ENCODE results near the gene AURKA. TPM values are rescaled to one million over a fixed set of nuclear protein-coding genes. Genes with fewer than 3 reads are reported as not detected.
"Not testable (repeated sequence)": the region's sequence is repeated elsewhere in the genome, so short reads cannot be mapped to it uniquely, and the experiment has no call there.

AURKA gene
- total RNA-seq, 1 donor from 2014 or later: 14.5 TPM

DNA sequence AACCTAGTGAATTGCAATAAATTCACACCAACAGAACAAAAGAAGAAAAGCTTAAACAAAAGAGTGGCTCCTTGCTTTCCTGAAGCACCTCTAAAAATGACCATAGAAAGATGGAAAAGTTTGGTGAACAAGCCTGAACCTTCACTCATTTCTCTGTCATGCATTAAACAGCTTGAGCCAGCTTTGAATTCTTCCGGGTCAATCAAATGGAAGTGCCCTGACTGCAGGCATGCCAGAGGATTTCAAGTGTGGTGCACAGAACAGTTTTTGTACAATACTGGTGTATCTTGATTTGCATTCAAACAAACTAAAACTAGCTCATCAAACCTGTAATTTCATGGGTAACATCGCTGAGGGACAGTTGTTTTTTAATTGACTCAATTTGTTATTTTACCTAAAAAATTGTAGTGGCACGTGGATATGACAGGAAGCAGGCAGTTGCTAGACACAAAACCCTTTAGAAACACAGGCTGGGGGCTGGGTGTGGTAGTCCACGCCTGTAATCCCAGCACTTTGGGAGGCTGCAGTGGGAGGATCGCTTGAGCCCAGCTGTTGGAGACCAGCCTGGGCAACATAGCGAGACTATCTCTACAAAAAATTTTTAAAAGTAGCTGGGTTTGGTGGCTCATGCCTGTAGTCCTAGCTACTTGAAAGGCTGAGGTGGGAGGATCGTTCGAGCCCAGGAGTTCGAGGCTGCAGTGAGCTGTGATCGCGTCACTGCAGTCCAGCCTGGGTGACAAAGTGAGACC is 29.1 kb upstream of the AURKA start:
- ATAC-seq: no peak

GRCh38 chr20:56420028-56420427 is 28.0 kb upstream of the AURKA start:
- ATAC-seq: no peak

- ATAC-seq: no peak
These were observed 26.4 kb upstream of the AURKA start for GRCh38 chr20:56418385-56418861.

DNA sequence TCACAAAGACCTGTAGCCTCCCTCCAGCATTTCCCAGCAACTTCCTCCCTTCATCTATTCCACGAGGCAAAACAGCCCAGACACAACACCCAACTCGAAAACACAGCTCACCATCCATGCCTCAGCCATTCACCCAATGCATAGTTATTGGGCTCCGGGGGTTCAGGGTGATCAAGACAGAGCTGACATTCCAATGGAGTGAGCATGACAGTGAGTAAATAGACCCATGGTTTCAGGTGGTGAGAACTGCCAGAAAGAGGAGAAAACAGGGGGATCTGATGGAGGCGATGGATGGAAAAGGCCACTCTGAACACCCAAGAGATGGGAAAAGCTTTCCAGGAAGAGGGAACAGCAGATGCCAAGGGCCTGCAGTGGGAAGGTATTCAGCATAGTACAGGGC is 25.9 kb upstream of the AURKA start:
- ATAC-seq: no peak

DNA sequence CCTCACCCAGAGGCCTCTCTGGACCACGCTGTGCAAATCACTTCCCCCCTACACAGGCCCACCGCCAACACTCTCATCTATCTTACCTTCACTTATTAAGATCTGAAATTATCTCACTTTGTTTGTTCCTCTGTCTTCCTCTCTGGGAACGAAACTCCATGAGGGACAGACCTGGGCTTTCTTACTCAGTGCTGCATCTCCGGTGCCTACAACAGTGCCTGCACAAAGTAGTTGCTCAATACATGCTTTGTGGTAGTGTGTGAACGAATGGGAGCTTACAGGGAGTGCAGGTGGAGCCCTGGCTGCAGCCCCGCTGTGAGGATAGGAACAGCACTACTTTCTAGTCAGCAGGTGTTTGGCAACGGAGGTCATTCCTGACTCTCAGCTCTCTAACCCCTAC is 25.4 kb upstream of the AURKA start:
- ATAC-seq: no peak

DNA sequence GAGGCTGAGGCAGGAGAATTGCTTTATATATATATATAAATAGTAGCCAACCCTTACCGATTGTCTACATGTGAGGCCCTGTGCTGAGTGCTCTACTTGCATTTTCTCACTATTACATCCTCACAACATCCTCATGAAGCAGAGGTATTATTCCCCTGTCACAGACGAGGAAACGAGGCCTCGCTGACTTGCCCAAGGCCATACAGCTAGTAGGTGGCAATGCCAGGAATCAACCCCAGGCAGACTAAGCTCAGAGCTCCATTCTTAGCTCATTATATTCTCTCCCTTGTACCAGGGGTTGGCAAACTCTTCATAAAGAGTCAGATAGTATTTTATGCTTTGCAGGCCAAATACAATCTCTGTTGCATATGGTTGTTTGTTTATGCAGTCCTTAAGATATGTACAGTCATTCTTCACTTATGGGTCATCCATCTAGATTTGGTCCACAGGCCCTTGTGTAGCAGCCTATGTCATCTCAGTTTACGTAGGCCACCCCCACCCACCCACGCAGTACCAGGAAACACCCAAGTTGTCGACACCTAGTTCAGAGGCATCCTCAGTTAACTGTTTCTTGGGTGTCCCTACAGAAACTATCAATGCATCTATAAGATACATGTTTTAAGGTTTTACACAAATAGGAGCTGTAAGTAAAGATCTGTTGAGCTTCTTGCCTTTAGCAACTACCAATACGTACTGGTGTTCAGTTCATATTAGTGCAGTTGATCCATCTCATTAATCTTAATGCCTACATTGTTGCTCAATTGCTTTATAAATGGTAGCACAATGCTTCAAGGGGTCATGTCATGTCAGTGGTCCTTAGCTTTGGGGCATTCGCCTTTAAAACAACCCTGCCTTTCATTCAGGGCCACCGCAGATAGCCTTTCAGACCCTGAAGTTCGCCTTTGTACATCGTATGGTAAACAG is 23.1 kb upstream of the AURKA start:
- ATAC-seq: no peak

DNA sequence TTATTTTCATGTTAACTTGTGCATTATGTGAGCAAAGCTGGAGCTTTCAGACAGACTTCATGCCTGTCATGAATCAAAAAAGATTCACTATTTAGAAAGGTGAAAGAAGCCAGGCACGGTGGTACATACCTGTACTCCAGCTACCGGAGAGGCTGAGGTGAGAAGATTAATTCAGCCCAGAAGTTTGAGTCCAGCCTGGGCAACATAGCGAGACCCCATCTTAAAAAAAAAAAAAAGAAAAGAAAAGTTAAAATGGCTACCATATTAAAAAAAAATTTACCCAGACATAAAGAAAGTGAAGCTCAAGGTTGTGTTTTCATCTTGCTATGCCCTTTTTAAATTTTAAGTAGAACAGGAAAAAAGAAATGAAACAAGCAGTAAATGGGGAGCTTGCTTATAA is 20.9 kb upstream of the AURKA start:
- ATAC-seq: no peak

DNA sequence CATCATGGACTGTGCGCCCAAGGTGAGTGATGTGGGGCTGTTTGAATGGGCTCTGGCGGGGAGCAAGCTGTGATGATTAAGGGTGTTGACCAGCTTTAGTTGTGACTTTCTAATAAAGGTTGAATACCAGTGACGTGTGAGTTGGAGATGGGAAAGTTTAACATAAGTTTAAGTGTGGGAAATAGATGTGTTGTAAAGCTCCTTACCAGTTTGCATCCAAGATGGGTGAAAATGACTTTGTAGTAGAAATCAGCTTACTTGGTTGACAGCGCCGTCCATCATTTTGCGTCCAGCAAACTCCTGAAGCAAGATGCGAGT is 20.4 kb upstream of the AURKA start:
- ATAC-seq: no peak

DNA sequence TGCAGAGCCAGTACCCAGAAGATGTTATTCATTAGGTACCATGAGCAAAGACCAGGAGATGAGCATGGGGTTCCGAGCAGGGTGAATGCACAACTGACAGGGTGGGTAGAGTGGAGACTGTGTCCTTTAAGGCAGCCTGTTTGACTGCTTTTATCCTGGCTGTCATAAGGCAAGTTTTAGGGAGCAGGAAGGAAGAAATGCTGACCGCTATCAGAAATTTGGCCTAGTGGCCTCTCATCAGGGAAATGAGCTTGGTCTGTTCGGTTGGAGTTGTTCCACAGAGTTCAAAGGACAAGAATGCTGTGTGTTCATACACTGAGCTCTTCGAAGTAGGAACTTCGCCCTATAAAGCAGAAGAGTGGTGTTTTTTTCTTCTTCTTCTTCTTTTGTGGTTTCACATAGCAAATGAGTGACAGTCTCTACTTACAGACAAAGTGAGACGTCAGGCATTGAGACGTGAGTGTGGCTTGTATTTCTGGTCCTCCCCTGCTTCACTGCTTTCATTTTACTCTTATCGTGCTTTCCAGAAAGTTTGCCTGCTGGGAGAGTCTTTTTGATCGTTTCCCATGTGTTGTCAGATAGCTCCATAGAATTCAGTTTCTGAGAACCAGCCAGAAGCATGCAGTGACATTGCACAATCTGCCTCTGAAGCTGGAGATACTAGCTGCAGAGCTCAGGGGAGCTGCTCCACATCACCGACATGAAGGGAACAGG is 19.9 kb upstream of the AURKA start, which contains the start of gene CASS4:
TSS of gene CASS4 (plus strand) at position 502 of the 714 bp plus-strand sequence. CDS start at position 701, 199 bp downstream.
- ATAC-seq: peak; percentile 28

DNA sequence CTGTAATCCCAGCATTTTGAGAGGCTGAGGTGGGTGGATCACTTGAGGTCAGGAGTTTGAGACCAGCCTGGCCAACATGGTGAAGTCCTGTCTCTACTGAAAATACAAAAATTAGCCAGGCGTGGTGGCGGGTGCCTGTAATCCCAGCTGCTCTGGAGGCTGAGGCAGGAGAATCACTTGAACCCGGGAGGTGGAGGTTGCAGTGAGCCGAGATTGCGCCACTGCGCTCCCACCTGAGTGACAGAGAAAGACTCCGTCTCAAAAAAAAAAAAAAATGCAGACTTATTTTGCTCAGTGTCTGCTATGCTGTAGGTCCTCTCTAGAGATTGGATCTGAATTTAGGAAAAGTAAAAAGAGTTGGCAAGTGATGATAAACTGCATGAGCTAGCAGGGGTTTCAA is 19.3 kb upstream of the AURKA start:
- not testable (repeated sequence) for ATAC-seq

GRCh38 chr20:56409956-56410355 is 17.9 kb upstream of the AURKA start:
- ATAC-seq: no peak

DNA sequence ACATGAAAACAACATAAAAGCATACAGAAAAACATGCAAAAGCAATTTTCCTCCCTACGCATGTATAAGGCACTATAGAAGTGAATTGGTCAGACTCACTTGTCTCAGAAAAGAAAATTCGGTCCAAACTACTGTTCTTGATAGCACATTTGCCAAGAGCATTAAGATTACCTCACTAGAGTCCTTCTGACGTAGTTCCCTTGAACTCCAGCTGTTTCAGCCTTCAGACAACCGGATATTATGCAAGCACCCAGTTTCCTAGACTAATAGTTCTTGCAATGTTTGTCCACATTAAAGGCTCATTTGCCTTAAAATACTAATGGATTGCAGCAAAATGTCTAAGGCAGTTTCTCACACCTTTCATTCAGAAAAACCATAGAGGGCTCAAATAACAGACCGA is 17.5 kb upstream of the AURKA start:
- ATAC-seq: no peak

GRCh38 chr20:56406910-56407309 is 14.9 kb upstream of the AURKA start:
- no peak for ATAC-seq

DNA sequence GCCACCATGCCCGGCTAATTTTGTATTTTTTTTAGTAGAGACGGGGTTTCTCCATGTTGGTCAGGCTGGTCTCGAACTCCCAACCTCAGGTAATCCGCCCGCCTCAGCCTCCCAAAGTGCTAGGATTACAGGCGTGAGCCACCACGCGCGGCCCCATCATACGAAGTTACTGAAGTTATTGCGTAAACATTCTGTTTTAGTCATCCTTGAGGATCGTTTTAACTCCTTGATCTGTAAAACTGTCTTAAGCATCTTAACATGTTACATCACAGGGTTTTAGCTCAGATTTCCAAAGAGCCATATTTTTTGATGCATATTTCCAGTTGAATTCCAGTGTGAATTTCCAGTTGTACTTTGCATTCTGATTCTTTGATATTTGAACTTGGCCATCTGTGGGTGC is 13.3 kb upstream of the AURKA start:
- ATAC-seq: not testable (repeated sequence)

DNA sequence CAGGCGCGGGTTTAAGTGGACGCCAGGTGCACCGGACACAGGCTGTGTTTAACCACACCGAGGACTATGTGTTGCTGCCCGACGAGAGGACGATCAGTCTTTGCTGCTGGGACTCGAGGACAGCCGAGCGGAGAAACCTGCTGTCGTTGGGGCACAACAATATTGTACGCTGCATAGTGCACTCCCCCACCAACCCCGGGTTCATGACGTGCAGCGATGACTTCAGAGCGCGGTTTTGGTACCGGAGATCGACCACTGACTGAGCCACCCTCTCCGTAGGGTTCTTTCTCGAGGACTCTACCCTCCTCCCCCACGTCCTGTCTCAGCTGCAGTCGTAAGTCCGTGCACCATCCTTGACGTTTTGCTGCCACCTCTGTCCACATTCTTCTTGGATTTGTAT is 11.4 kb upstream of the AURKA start:
- ATAC-seq: no peak

- peak; percentile 49 for ATAC-seq
These were observed 8.1 kb upstream of the AURKA start for GRCh38 chr20:56400001-56400640.

DNA sequence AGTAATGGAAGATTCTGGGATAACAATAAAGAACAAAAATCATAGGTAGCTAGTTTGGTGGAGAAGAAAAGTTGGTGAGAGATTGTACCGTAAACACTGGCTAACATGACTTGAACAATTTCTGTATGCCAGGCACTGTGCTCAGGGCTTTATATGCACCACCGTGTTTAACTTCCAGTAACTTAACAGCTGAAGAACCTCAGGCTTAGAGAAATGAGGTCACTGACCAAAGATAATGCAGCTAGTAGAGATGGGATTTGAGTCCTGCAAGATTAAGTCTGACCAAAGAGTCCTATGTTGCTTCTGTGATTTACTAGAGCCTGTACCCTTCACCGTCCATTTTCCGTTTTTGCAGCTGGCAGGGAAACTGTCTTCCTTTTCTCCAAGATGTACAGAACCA is 3.2 kb upstream of the AURKA start:
- no peak for ATAC-seq

- no peak for ATAC-seq
These were observed 1.6 kb upstream of the AURKA start for GRCh38 chr20:56393653-56394052.

- no peak for ATAC-seq
These were observed 967 bp upstream of the AURKA start for GRCh38 chr20:56392881-56393482.

DNA sequence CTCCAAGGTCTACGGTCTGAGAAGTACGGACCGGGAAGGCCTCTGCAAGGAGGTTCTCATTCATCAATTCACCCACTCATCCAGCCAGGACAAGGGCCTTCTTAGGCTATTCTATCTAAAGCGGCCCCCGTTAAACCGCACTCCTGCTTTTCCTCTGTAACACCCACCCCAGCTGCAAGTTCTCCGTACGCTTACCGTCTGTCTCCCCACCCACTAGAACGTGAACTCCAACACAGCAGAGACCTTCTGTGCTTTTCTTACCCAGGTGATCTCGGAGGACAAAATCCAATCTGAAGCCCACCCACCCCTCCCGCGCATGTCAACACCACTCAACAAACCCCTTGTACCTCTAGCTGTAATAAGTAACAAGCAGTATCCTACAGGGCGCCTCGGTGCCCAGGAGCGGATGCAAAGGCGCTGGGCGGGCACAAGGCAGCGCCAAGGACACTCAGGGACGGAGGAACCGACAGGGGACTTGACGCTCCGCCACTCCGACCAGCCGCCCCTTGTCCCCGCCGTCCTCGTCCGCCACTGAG is 351 bp downstream of the AURKA start:
- ATAC-seq: peak; percentile 44

DNA sequence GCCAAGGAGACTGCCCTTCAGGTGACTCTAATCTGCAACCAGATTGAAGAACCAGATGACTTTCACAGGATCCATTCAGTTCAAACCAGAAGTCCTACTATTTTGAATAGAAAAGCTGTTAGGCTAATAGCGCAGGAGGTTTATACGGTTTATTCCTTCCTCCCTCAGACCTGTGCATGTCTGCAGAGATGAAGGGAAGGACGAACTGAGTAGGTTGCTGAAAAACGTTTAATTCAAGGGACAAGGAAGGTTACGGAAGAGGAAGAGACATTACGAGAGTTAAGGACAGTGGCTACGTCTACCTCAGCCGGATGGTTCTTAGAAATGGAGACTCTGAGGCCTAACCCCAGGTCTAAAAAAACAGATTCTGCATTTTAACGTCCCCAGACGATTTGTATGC is 978 bp downstream of the AURKA start:
- ATAC-seq: no peak

GRCh38 chr20:56390396-56390795 is 1.6 kb downstream of the AURKA start:
- not testable (repeated sequence) for ATAC-seq

Data from esophagus mucosa (tissue), 1 donor.